ENCODE measurements around the gene ITGA1.
"Not testable (repeated sequence)": the region's sequence is repeated elsewhere in the genome, so short reads cannot be mapped to it uniquely, and the experiment has no call there.

Gene ITGA1

DNA sequence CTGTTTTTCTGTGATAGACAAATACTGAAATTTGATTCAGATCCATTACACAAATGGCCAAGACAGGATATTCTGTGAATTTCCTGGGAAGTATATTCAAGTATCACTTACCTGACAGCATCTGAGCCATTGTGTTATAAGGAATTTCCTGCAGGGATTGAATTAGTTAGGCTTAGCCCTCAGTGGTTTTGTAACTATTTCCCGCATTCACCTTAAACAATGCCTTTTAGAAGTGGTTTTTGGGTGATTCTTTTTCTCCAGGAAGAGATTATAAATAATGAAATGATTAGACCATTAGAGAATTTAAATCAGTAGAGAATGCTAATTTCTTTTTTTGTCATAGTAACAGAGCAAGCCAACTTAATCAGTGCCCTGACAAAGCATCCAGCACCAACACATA lies 30.6 kb downstream of the ITGA1 start:
- TF ChIP-seq GABPA (IDR thresholded peaks at IDR 0.05; ENCODE audit: low read depth) (no peak), SPI1 (IDR thresholded peaks at IDR 0.05; ENCODE audit: borderline replicate concordance, low read depth) (no peak), POLR2AphosphoS5 (IDR thresholded peaks at IDR 0.05; ENCODE audit: low read depth) (no peak)
- TF ChIP-seq, protein P1, sequence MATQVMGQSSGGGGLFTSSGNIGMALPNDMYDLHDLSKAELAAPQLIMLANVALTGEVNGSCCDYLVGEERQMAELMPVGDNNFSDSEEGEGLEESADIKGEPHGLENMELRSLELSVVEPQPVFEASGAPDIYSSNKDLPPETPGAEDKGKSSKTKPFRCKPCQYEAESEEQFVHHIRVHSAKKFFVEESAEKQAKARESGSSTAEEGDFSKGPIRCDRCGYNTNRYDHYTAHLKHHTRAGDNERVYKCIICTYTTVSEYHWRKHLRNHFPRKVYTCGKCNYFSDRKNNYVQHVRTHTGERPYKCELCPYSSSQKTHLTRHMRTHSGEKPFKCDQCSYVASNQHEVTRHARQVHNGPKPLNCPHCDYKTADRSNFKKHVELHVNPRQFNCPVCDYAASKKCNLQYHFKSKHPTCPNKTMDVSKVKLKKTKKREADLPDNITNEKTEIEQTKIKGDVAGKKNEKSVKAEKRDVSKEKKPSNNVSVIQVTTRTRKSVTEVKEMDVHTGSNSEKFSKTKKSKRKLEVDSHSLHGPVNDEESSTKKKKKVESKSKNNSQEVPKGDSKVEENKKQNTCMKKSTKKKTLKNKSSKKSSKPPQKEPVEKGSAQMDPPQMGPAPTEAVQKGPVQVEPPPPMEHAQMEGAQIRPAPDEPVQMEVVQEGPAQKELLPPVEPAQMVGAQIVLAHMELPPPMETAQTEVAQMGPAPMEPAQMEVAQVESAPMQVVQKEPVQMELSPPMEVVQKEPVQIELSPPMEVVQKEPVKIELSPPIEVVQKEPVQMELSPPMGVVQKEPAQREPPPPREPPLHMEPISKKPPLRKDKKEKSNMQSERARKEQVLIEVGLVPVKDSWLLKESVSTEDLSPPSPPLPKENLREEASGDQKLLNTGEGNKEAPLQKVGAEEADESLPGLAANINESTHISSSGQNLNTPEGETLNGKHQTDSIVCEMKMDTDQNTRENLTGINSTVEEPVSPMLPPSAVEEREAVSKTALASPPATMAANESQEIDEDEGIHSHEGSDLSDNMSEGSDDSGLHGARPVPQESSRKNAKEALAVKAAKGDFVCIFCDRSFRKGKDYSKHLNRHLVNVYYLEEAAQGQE (IDR thresholded peaks at IDR 0.05; ENCODE audit: insufficient replicate concordance, low read depth): no peak
- TF ChIP-seq, protein P2, sequence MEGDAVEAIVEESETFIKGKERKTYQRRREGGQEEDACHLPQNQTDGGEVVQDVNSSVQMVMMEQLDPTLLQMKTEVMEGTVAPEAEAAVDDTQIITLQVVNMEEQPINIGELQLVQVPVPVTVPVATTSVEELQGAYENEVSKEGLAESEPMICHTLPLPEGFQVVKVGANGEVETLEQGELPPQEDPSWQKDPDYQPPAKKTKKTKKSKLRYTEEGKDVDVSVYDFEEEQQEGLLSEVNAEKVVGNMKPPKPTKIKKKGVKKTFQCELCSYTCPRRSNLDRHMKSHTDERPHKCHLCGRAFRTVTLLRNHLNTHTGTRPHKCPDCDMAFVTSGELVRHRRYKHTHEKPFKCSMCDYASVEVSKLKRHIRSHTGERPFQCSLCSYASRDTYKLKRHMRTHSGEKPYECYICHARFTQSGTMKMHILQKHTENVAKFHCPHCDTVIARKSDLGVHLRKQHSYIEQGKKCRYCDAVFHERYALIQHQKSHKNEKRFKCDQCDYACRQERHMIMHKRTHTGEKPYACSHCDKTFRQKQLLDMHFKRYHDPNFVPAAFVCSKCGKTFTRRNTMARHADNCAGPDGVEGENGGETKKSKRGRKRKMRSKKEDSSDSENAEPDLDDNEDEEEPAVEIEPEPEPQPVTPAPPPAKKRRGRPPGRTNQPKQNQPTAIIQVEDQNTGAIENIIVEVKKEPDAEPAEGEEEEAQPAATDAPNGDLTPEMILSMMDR (IDR thresholded peaks at IDR 0.05; ENCODE audit: insufficient read depth, low read length): no peak
- Histone ChIP-seq H3K27me3 (ENCODE audit: insufficient read depth, poor library complexity, severe bottlenecking) (no peaks in the 10 kb centered on the region), H3K27ac (replicated peaks) (no peak overlapping the region), H3K4me3 (replicated peaks; ENCODE audit: insufficient read depth, low read length) (no peak overlapping the region)
- no peak for DNase-seq (ENCODE audit: low read depth in 1 of 2, low spot score in 1 of 2)

DNA sequence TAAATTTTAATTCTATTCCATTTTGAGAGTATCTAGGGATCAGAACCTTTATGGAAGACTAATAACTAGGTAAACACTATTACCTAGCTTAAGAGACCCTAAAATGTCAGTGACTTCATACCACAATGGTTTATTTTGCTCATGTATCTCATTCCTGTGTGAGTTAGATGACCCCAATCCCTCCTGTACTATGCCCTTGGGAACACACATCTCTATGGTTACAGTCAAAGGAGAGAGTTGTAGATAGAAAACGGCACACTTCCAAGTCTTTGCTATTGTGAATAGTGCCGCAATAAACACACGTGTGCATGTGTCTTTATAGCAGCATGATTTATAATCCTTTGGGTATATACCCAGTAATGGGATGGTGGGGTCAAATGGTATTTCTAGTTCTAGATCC lies 31.1 kb downstream of the ITGA1 start:
- not testable (repeated sequence) for H3K27ac ChIP-seq (replicated peaks); H3K4me3 ChIP-seq (replicated peaks; ENCODE audit: insufficient read depth, low read length)

DNA sequence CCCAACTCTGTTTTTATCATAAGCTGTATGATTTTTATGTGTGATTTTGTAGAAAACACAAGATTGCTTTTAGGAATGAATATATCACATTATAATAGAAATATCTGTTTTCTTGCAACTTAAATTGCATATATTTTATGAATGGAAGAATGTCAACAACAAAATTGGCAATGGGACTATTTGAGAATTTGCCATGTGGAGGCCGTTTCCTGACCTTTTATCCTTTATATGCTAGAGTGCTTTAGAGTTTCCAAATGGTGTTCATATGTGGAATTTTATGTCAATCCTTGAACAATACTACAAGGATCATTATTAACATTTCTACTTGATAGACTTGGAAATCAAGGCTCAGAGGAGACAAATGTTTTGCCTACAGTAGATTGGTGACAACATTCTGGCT lies 34.2 kb downstream of the ITGA1 start:
- TF ChIP-seq, protein P1 (IDR thresholded peaks at IDR 0.05; ENCODE audit: insufficient replicate concordance, low read depth): no peak
- TF ChIP-seq, protein P2 (IDR thresholded peaks at IDR 0.05; ENCODE audit: insufficient read depth, low read length): no peak
- TF ChIP-seq POLR2AphosphoS5 (IDR thresholded peaks at IDR 0.05; ENCODE audit: low read depth) (no peak), GABPA (IDR thresholded peaks at IDR 0.05; ENCODE audit: low read depth) (no peak), SPI1 (IDR thresholded peaks at IDR 0.05; ENCODE audit: borderline replicate concordance, low read depth) (no peak)
- DNase-seq (ENCODE audit: low read depth in 1 of 2, low spot score in 1 of 2): no peak

More for the DNA sequence above, 31.1 kb downstream of the ITGA1 start:
- not testable (repeated sequence) for DNase-seq (ENCODE audit: low read depth in 1 of 2, low spot score in 1 of 2); H3K27me3 ChIP-seq (ENCODE audit: insufficient read depth, poor library complexity, severe bottlenecking)

DNA sequence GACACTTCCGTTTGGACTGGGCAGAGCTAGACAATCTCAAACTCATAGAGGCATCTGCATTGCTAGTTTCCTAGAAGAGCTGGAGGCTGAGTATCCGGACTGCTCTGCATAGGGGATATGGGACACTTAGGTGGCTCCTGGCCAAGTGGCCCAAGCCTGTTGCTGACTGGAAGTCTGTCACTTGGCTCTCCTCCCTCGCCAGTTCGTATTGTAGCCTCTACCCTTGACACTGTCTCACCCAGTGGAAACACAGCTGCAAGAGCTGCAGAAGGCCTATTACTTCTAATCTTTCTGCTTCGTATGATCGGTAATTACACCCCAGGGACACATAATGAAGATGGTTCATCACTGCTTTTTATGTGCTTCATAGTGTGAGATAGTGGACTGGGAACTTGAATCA lies 34.7 kb downstream of the ITGA1 start:
- no peak overlapping the region for H3K4me3 ChIP-seq (replicated peaks; ENCODE audit: insufficient read depth, low read length)
- no peak for TF ChIP-seq GABPA (IDR thresholded peaks at IDR 0.05; ENCODE audit: low read depth)
- TF ChIP-seq POLR2AphosphoS5 (IDR thresholded peaks at IDR 0.05; ENCODE audit: low read depth): no peak
- TF ChIP-seq, protein P1 (IDR thresholded peaks at IDR 0.05; ENCODE audit: insufficient replicate concordance, low read depth): no peak
- TF ChIP-seq, protein P2 (IDR thresholded peaks at IDR 0.05; ENCODE audit: insufficient read depth, low read length): no peak
- no peak for TF ChIP-seq SPI1 (IDR thresholded peaks at IDR 0.05; ENCODE audit: borderline replicate concordance, low read depth)
- no peak for DNase-seq (ENCODE audit: low read depth in 1 of 2, low spot score in 1 of 2)

More for the DNA sequence above, 34.2 kb downstream of the ITGA1 start:
- Histone ChIP-seq H3K27me3 (ENCODE audit: insufficient read depth, poor library complexity, severe bottlenecking) (no peaks in the 10 kb centered on the region), H3K4me3 (replicated peaks; ENCODE audit: insufficient read depth, low read length) (no peak overlapping the region), H3K27ac (replicated peaks) (no peak overlapping the region)

More for the DNA sequence above, 34.7 kb downstream of the ITGA1 start:
- no peaks in the 10 kb centered on the region for H3K27me3 ChIP-seq (ENCODE audit: insufficient read depth, poor library complexity, severe bottlenecking)
- no peak overlapping the region for H3K27ac ChIP-seq (replicated peaks)
